H9 (cell line): ENCODE measurements around the gene PSMA2. TPM values are rescaled to one million over a fixed set of nuclear protein-coding genes. Genes with fewer than 3 reads are reported as not detected.

Experiments used
- DNase-seq: peaks from one replicate; pipeline ENCODE4 v3.0.0-alpha.2; 2017
- H2AFZ ChIP-seq: one replicate; pipeline ENCODE4 v1.6.1; 2013; ENCODE audit warnings: mild to moderate bottlenecking, low read length, control low read depth, moderate library complexity
- H2AK5ac ChIP-seq: 2 replicates; pipeline ENCODE4 v1.6.1; 2013; ENCODE audit warnings: low read length, control low read depth, mixed read lengths; ENCODE audit not compliant: insufficient read length
- H2BK120ac ChIP-seq: one replicate; pipeline ENCODE4 v1.6.1; 2013; ENCODE audit warnings: low read depth, mild to moderate bottlenecking, low read length, control low read depth, inconsistent platforms; ENCODE audit not compliant: poor library complexity, severe bottlenecking
- H2BK12ac ChIP-seq: 2 replicates; pipeline ENCODE4 v1.6.1; 2013; ENCODE audit warnings: low read length, control low read depth, mixed read lengths, low read depth; ENCODE audit not compliant: insufficient read length
- H2BK15ac ChIP-seq: 2 replicates; pipeline ENCODE4 v1.6.1; 2013; ENCODE audit warnings: low read depth, low read length, control low read depth
- H2BK20ac ChIP-seq: one replicate; pipeline ENCODE4 v1.6.1; 2013; ENCODE audit warnings: low read depth, mild to moderate bottlenecking, low read length, control low read depth, inconsistent platforms; ENCODE audit not compliant: poor library complexity, severe bottlenecking
- H2BK5ac ChIP-seq: 2 replicates; pipeline ENCODE4 v1.6.1; 2013; ENCODE audit warnings: low read length, control low read depth, mixed read lengths; ENCODE audit not compliant: insufficient read length
- H3K14ac ChIP-seq: 2 replicates; pipeline ENCODE4 v1.6.1; 2013; ENCODE audit warnings: low read length, control low read depth; ENCODE audit not compliant: insufficient read depth
- H3K18ac ChIP-seq: 2 replicates; pipeline ENCODE4 v1.6.1; 2013; ENCODE audit warnings: low read depth, mild to moderate bottlenecking, mixed read lengths, low read length, control low read depth; ENCODE audit not compliant: insufficient read length
- H3K23ac ChIP-seq: 2 replicates; pipeline ENCODE4 v1.6.1; 2013; ENCODE audit warnings: low read length, control low read depth, mixed read lengths, low read depth; ENCODE audit not compliant: insufficient read length
- H3K23me2 ChIP-seq: 2 replicates; pipeline ENCODE4 v1.6.1; 2013; ENCODE audit warnings: low read depth, mild to moderate bottlenecking, mixed read lengths, low read length, control low read depth; ENCODE audit not compliant: insufficient read length, poor library complexity, severe bottlenecking
- H3K27ac ChIP-seq: 2 replicates; pipeline ENCODE4 v1.5.1; 2013; ENCODE audit warnings: low read length, control low read depth, mixed read lengths, low read depth; ENCODE audit not compliant: insufficient read length
- H3K27me3 ChIP-seq: 2 replicates; pipeline ENCODE4 v1.6.1; 2013; ENCODE audit warnings: low read length, control low read depth, inconsistent platforms; ENCODE audit not compliant: insufficient read depth
- H3K4ac ChIP-seq: 2 replicates; pipeline ENCODE4 v1.6.1; 2013; ENCODE audit warnings: low read depth, mild to moderate bottlenecking, control low read depth, inconsistent platforms, low read length, moderate library complexity
- H3K4me1 ChIP-seq: 2 replicates; pipeline ENCODE4 v1.6.1; 2013; ENCODE audit warnings: low read length, control low read depth, inconsistent platforms; ENCODE audit not compliant: insufficient read depth
- H3K4me2 ChIP-seq: 2 replicates; pipeline ENCODE4 v1.6.1; 2013; ENCODE audit warnings: low read length, control low read depth, mixed read lengths; ENCODE audit not compliant: insufficient read length, insufficient read depth
- H3K56ac ChIP-seq: 2 replicates; pipeline ENCODE4 v1.6.1; 2013; ENCODE audit warnings: low read depth, mild to moderate bottlenecking, mixed read lengths, low read length, control low read depth; ENCODE audit not compliant: insufficient read length
- H3K79me1 ChIP-seq: 2 replicates; pipeline ENCODE4 v1.6.1; 2013; ENCODE audit warnings: low read depth, mild to moderate bottlenecking, moderate library complexity, low read length, control low read depth, inconsistent platforms; ENCODE audit not compliant: insufficient read depth, poor library complexity, severe bottlenecking
- H3K79me2 ChIP-seq: 2 replicates; pipeline ENCODE4 v1.6.1; 2013; ENCODE audit warnings: low read length, control low read depth, inconsistent platforms; ENCODE audit not compliant: insufficient read depth
- H3K9ac ChIP-seq: 2 replicates; pipeline ENCODE4 v1.6.1; 2013; ENCODE audit warnings: low read length, control low read depth, mixed read lengths; ENCODE audit not compliant: insufficient read length; ENCODE audit errors: extremely low read depth
- H3K9me3 ChIP-seq: one replicate; pipeline ENCODE4 v1.6.1; 2013; ENCODE audit warnings: low read depth, low read length, inconsistent platforms; ENCODE audit not compliant: control insufficient read depth
- H3T11ph ChIP-seq: one replicate; pipeline ENCODE4 v1.6.1; 2013; ENCODE audit warnings: mild to moderate bottlenecking, low read length, control low read depth, inconsistent platforms
- H4K20me1 ChIP-seq: one replicate; pipeline ENCODE4 v1.6.1; 2013; ENCODE audit not compliant: control insufficient read depth, insufficient read length, insufficient read depth
- H4K5ac ChIP-seq: 2 replicates; pipeline ENCODE4 v1.6.1; 2013; ENCODE audit warnings: low read depth, mild to moderate bottlenecking, mixed read lengths, low read length, control low read depth; ENCODE audit not compliant: insufficient read length
- H4K8ac ChIP-seq: replicated peaks from 2 replicates; pipeline ENCODE4 v1.6.1; 2013; ENCODE audit warnings: low read length, control low read depth, mixed read lengths, low read depth; ENCODE audit not compliant: insufficient read length
- H4K91ac ChIP-seq: 2 replicates; pipeline ENCODE4 v1.6.1; 2013; ENCODE audit warnings: low read depth, mild to moderate bottlenecking, moderate library complexity, mixed read lengths, low read length, control low read depth; ENCODE audit not compliant: insufficient read length
- H3K27ac Mint-ChIP-seq, 3 experiments: 2 replicates in 2 of 3; 3 replicates in 1 of 3; pipeline ENCODE4 v1.8.0; 2020 to 2021; ENCODE audit warnings: mixed read lengths in 3 of 3, mild to moderate bottlenecking in 1 of 3, moderate library complexity in 1 of 3
- H3K27me3 Mint-ChIP-seq: 2 replicates; pipeline ENCODE4 v1.8.0; 2021; ENCODE audit warnings: low read depth, mild to moderate bottlenecking, moderate library complexity, mixed read lengths
- H3K36me3 Mint-ChIP-seq, 3 experiments: 2 replicates in 2 of 3; 3 replicates in 1 of 3; pipeline ENCODE4 v1.8.0; 2020 to 2021; ENCODE audit warnings: low read depth in 3 of 3, mixed read lengths in 3 of 3; ENCODE audit not compliant: insufficient read depth in 1 of 3
- H3K4me1 Mint-ChIP-seq, 2 experiments: 2 replicates each; pipeline ENCODE4 v1.8.0; 2020; ENCODE audit warnings: mixed read lengths in 2 of 2
- H3K4me3 Mint-ChIP-seq, 2 experiments: 2 replicates in 1 of 2; 3 replicates in 1 of 2; pipeline ENCODE4 v1.8.0; 2020 to 2021; ENCODE audit warnings: mild to moderate bottlenecking in 2 of 2, mixed read lengths in 2 of 2, moderate library complexity in 1 of 2
- H3K9me3 Mint-ChIP-seq, 2 experiments: 2 replicates in 1 of 2; 3 replicates in 1 of 2; pipeline ENCODE4 v1.8.0; 2020; ENCODE audit warnings: mild to moderate bottlenecking in 2 of 2, mixed read lengths in 2 of 2, moderate library complexity in 1 of 2
- total RNA-seq: library from RNA; stranded (reverse); gene quantifications from 2 replicates; pipeline ENCODE4 v1.2.1, GENCODE V29; 2021
- TF ChIP-seq, protein P1 (sequence below): fragments of 200-600 bp; sonication (generic); conservative IDR thresholded peaks from 3 replicates; pipeline ENCODE4 v1.8.0; 2021; ENCODE audit warnings: antibody characterized with exemption, mild to moderate bottlenecking

PSMA2 gene
- total RNA-seq, 1 experiment from 2014 or later, result 227 TPM

DNA sequence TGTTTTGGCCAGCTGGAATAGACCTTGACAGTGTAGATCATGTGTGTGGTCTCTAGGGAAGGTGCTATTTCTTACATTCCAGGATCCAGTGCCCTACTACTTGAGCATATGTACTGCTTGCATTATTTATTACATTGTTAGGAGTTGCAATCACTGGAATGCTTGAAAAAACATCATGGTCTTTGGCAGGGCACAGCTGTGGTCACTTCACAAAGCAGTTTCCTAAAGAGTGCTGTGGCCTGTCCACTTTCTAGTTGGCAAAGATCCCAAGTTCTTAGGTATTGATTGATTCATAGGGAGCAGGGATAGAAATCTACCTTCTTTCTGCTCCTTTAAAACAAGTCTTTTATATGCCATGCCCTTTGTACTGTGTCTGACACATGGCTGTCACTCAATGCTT lies 24.7 kb downstream of the PSMA2 start:
- Histone ChIP-seq H2AFZ (no peak overlapping the region), H3K4me2 (no peak overlapping the region), H3K79me1 (no peaks in the 10 kb centered on the region), H2BK20ac (no peak overlapping the region), H2BK120ac (no peak overlapping the region), H3K14ac (no peak overlapping the region), H3T11ph (no peak overlapping the region), H3K18ac (no peak overlapping the region), H3K56ac (no peak overlapping the region), H3K4ac (no peak overlapping the region), H4K8ac (no peak overlapping the region), H3K23me2 (peaks cover 9% of the 10 kb centered on the region), H4K91ac (no peak overlapping the region), H3K9me3 (no peaks in the 10 kb centered on the region), H4K5ac (no peak overlapping the region), H3K79me2 (peaks cover 3% of the 10 kb centered on the region; the same call in 1 of the 2 replicates), H2BK15ac (no peak overlapping the region), H3K4me1 (peaks cover 8% of the 10 kb centered on the region), H4K20me1 (no peaks in the 10 kb centered on the region), H2AK5ac (no peak overlapping the region), H3K23ac (no peak overlapping the region), H2BK12ac (no peak overlapping the region), H3K27me3 (no peaks in the 10 kb centered on the region), H3K9ac (no peak overlapping the region), H3K27ac (no peak overlapping the region), H2BK5ac (no peak overlapping the region)
- no peak overlapping the region for H3K4me3 Mint-ChIP-seq
- no peak overlapping the region for H3K27ac Mint-ChIP-seq
- no peak for DNase-seq
- H3K27me3 Mint-ChIP-seq, result no peaks in the 10 kb centered on the region
- TF ChIP-seq, protein P1, sequence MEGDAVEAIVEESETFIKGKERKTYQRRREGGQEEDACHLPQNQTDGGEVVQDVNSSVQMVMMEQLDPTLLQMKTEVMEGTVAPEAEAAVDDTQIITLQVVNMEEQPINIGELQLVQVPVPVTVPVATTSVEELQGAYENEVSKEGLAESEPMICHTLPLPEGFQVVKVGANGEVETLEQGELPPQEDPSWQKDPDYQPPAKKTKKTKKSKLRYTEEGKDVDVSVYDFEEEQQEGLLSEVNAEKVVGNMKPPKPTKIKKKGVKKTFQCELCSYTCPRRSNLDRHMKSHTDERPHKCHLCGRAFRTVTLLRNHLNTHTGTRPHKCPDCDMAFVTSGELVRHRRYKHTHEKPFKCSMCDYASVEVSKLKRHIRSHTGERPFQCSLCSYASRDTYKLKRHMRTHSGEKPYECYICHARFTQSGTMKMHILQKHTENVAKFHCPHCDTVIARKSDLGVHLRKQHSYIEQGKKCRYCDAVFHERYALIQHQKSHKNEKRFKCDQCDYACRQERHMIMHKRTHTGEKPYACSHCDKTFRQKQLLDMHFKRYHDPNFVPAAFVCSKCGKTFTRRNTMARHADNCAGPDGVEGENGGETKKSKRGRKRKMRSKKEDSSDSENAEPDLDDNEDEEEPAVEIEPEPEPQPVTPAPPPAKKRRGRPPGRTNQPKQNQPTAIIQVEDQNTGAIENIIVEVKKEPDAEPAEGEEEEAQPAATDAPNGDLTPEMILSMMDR, result no peak
- H3K36me3 Mint-ChIP-seq, result peaks cover 2 to 12% (median 11%) of the 10 kb centered on the region in 3 experiments; a peak in 5 of 7 replicates
- peaks cover 20 to 25% of the 10 kb centered on the region in 2 experiments for H3K4me1 Mint-ChIP-seq
- no peaks in the 10 kb centered on the region for H3K9me3 Mint-ChIP-seq
